ENCODE results near the gene ALDH18A1. TPM values are rescaled to one million over a fixed set of nuclear protein-coding genes. Genes with fewer than 3 reads are reported as not detected.

Gene ALDH18A1
- polyA plus RNA-seq, 1 donor from 2014 or later = 45.7 TPM

DNA sequence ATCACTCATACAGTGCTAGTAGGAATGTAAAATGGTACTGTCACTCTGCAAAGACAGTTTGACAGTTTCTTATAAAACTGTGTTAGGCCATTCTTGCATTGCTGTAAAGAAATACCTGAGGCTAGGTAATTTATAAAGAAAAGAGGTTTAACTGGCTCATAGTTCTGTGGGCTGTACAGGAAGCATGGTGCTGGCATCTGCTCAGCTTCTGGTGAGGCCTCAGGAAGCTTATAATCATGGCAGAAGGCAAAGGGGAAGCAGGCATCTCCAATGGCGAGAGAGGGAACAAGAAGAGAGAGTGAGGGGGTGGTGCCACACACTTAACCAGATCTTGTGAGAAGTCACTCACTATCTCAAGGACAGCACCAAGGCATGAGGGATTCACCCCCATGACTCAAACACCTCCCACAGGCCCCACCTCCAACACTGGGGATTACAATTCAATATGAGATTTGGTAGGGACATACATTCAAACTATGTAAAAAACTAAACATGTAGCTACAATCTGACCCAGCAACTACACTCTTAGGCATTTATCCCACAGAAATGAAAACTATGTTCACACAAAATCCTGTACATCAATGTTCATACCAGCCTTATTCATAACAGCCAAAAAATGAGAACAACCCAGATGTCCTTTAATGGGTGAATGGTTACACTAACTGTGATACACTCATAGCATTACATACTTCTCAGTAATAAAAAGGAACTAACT, 5.0 kb downstream of the ALDH18A1 start:
- TF ChIP-seq CTCF (IDR thresholded peaks at IDR 0.05; ENCODE audit: poor library complexity, severe bottlenecking) (no peak), MXI1 (conservative IDR thresholded peaks at IDR 0.05; ENCODE audit: poor library complexity, severe bottlenecking) (no peak), EP300 (conservative IDR thresholded peaks at IDR 0.05; ENCODE audit: poor library complexity, severe bottlenecking) (no peak), POLR2AphosphoS5 (IDR thresholded peaks at IDR 0.05) (no peak), RAD21 (conservative IDR thresholded peaks at IDR 0.05) (no peak), SMC3 (conservative IDR thresholded peaks at IDR 0.05; ENCODE audit: poor library complexity) (no peak), TAF1 (IDR thresholded peaks at IDR 0.05; ENCODE audit: low read depth) (no peak), EZH2 (IDR thresholded peaks at IDR 0.05; ENCODE audit: borderline replicate concordance, insufficient read depth, low read length, poor library complexity, severe bottlenecking) (no peak)
- TF ChIP-seq, protein P1, sequence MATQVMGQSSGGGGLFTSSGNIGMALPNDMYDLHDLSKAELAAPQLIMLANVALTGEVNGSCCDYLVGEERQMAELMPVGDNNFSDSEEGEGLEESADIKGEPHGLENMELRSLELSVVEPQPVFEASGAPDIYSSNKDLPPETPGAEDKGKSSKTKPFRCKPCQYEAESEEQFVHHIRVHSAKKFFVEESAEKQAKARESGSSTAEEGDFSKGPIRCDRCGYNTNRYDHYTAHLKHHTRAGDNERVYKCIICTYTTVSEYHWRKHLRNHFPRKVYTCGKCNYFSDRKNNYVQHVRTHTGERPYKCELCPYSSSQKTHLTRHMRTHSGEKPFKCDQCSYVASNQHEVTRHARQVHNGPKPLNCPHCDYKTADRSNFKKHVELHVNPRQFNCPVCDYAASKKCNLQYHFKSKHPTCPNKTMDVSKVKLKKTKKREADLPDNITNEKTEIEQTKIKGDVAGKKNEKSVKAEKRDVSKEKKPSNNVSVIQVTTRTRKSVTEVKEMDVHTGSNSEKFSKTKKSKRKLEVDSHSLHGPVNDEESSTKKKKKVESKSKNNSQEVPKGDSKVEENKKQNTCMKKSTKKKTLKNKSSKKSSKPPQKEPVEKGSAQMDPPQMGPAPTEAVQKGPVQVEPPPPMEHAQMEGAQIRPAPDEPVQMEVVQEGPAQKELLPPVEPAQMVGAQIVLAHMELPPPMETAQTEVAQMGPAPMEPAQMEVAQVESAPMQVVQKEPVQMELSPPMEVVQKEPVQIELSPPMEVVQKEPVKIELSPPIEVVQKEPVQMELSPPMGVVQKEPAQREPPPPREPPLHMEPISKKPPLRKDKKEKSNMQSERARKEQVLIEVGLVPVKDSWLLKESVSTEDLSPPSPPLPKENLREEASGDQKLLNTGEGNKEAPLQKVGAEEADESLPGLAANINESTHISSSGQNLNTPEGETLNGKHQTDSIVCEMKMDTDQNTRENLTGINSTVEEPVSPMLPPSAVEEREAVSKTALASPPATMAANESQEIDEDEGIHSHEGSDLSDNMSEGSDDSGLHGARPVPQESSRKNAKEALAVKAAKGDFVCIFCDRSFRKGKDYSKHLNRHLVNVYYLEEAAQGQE (IDR thresholded peaks at IDR 0.05; ENCODE audit: borderline replicate concordance) = no peak
- Histone ChIP-seq H3K4me3 (ENCODE audit: low read length) (no peak overlapping the region), H3K79me2 (replicated peaks; ENCODE audit: insufficient read depth, low read length) (peaks cover 14% of the 10 kb centered on the region), H3K27ac (ENCODE audit: low read length) (no peak overlapping the region), H3K27me3 (ENCODE audit: insufficient read depth, low read depth, low read length) (no peaks in the 10 kb centered on the region), H4K20me1 (ENCODE audit: insufficient read depth) (no peaks in the 10 kb centered on the region), H3K9ac (ENCODE audit: low read length) (no peak overlapping the region), H3K9me2 (ENCODE audit: insufficient read depth, low read length) (no peaks in the 10 kb centered on the region), H3K9me3 (ENCODE audit: low read length) (no peaks in the 10 kb centered on the region), H3K4me2 (ENCODE audit: low read length) (no peak overlapping the region), H2AFZ (ENCODE audit: low read depth, low read length) (no peak overlapping the region), H3K36me3 (ENCODE audit: insufficient read depth, low read length) (peaks cover 9% of the 10 kb centered on the region), H3F3A (ENCODE audit: insufficient read depth, low read length, poor library complexity, severe bottlenecking) (no peaks in the 10 kb centered on the region)

DNA sequence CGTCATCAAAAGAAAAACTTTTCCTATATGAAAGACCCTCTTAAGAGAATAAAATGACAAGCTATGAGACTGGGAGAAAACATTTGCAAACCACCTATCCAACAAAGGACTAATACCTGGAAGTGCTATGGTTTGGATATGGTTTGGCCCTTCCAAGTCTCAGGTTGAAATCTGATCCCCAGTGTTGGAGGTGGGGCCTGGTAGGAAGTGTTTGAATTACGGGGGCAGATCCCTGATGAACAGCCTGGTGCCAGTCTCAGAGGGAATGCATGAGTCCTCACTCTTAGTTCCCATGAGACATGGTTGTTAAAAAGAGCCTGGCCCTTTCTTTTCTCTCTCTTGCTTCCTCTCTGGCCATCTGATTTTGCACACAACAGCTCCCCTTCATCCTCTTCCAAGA, 6.3 kb downstream of the ALDH18A1 start:
- no peak overlapping the region for H3K4me3 ChIP-seq (ENCODE audit: low read length)
- no peaks in the 10 kb centered on the region for H3K9me3 ChIP-seq (ENCODE audit: low read length)
- H3K4me2 ChIP-seq (ENCODE audit: low read length) = no peak overlapping the region
- peaks cover 14% of the 10 kb centered on the region for H3K79me2 ChIP-seq (replicated peaks; ENCODE audit: insufficient read depth, low read length)
- H2AFZ ChIP-seq (ENCODE audit: low read depth, low read length) = no peak overlapping the region
- TF ChIP-seq SMC3 (conservative IDR thresholded peaks at IDR 0.05; ENCODE audit: poor library complexity) (no peak), EZH2 (IDR thresholded peaks at IDR 0.05; ENCODE audit: borderline replicate concordance, insufficient read depth, low read length, poor library complexity, severe bottlenecking) (no peak)
- H3K9me2 ChIP-seq (ENCODE audit: insufficient read depth, low read length) = no peaks in the 10 kb centered on the region
- no peaks in the 10 kb centered on the region for H3F3A ChIP-seq (ENCODE audit: insufficient read depth, low read length, poor library complexity, severe bottlenecking)
- no peaks in the 10 kb centered on the region for H3K27me3 ChIP-seq (ENCODE audit: insufficient read depth, low read depth, low read length)
- H4K20me1 ChIP-seq (ENCODE audit: insufficient read depth) = no peaks in the 10 kb centered on the region
- no peak overlapping the region for H3K27ac ChIP-seq (ENCODE audit: low read length)
- no peak overlapping the region for H3K9ac ChIP-seq (ENCODE audit: low read length)
- peaks cover 14% of the 10 kb centered on the region for H3K36me3 ChIP-seq (ENCODE audit: insufficient read depth, low read length)

Data from neural cell (in vitro differentiated cells).